ENCODE results near the gene PNMA1. TPM values are rescaled to one million over a fixed set of nuclear protein-coding genes. Genes with fewer than 3 reads are reported as not detected.
A peak's percentile ranks its signal among the peaks of the same experiment; 100 is the strongest.

Gene PNMA1
- total RNA-seq, 6 experiments from 2014 or later: 1.7 to 7.6 (median 3.7) TPM

DNA sequence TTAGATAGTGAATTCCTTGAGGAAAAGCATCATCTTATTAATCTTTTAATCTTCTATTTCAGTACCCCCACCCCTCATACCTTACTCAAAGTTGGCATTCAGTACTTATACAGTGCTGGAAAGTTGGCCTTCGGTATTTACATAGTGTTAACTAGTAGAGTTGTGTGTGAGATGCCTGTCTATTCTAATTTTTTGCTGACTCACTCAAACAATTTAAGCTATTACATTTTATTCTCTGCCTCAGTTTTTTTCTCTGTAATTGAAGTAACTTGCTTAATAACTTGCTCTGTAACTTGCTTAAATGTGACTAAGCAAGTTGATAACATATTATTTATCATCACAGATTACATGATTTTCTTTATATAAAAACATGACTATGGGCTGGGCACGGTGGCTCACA is 49.1 kb downstream of the PNMA1 start:
- no peak for DNase-seq
- Histone ChIP-seq H3K4me1 (peaks cover 0 to 9% (median 2%) of the 10 kb centered on the region in 4 donors), H3K27ac (no peak overlapping the region), H3K36me3 (no peaks in the 10 kb centered on the region), H3K27me3 (no peaks in the 10 kb centered on the region), H3K4me3 (no peak overlapping the region), H3K9me3 (no peaks in the 10 kb centered on the region)
- no peak for ATAC-seq
- WGBS (ENCODE audit: insufficient coverage, low coverage, low lambda C conversion rate, missing lambda C conversion rate): 94% methylated on average over 2 of the region's 2 CpGs
- intact Hi-C loops (cut with DNase I): no loop called here
- TF ChIP-seq CTCF (IDR thresholded peaks at IDR 0.05) (no peak), POLR2A (IDR thresholded peaks at IDR 0.05) (no peak)

DNA sequence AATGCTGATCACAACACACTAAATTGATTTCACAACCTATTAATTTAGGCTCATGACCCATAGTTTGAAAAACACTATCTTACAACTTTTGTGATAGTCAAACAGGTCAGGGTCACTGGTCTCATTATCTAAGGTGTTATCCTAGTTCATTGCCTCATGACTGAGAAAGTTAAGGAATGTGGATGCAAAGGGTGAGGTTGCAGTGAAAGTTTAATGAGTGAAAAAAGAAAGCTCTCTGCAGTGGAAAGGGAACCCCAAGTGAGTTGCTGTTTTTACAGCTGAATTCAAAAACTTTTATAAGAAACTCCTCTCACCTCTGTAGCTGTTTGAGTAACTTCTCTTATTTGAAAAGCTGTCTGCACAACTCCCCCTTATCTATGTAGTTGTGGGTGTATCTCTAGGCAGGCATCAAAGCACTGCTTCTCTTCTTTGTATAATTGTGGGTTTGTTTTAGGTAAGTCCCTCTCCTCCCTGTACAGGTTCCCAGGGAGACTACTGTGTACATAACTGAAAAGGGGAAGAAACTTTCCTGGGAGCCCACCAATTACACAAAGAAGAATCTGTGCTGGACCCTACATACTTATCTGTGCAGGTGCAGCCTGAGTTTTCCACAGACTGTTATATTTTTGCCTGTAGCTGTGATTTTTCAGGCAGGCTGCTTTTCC is 50.5 kb downstream of the PNMA1 start:
- Histone ChIP-seq H3K27ac (no peak overlapping the region), H3K36me3 (no peaks in the 10 kb centered on the region), H3K4me3 (no peak overlapping the region), H3K27me3 (no peaks in the 10 kb centered on the region), H3K9me3 (no peaks in the 10 kb centered on the region), H3K4me1 (peaks cover 0 to 9% (median 2%) of the 10 kb centered on the region in 4 donors)
- DNase-seq (no peak), ATAC-seq (peak in 2 of 4 donors; percentile 49 to 52)
- intact Hi-C loops (cut with DNase I): no loop called here
- TF ChIP-seq CTCF (IDR thresholded peaks at IDR 0.05) (no peak), POLR2A (IDR thresholded peaks at IDR 0.05) (no peak)

GRCh38 chr14:73662487-73662943 is 51.7 kb downstream of the PNMA1 start:
- Histone ChIP-seq H3K4me1 (peaks cover 0 to 9% (median 2%) of the 10 kb centered on the region in 4 donors), H3K27ac (no peak overlapping the region), H3K9me3 (no peaks in the 10 kb centered on the region), H3K36me3 (no peaks in the 10 kb centered on the region), H3K27me3 (no peaks in the 10 kb centered on the region), H3K4me3 (no peak overlapping the region)
- TF ChIP-seq POLR2A (IDR thresholded peaks at IDR 0.05) (no peak), CTCF (IDR thresholded peaks at IDR 0.05) (peak in 2 of 4 donors; percentile 7 to 24)
- no peak for DNase-seq
- peak in 3 of 4 donors; percentile 38 to 73 (median 53) for ATAC-seq
- intact Hi-C loops (cut with DNase I): no loop called here
- 88% methylated on average over 1 of the region's 1 CpG for WGBS (ENCODE audit: insufficient coverage, low coverage, low lambda C conversion rate, missing lambda C conversion rate)

- Histone ChIP-seq H3K36me3 (no peaks in the 10 kb centered on the region), H3K4me1 (peaks cover 0 to 9% (median 2%) of the 10 kb centered on the region in 4 donors), H3K4me3 (no peak overlapping the region), H3K27me3 (no peaks in the 10 kb centered on the region), H3K9me3 (no peaks in the 10 kb centered on the region), H3K27ac (no peak overlapping the region)
- WGBS (ENCODE audit: insufficient coverage, low coverage, low lambda C conversion rate, missing lambda C conversion rate): 85% methylated on average over 2 of the region's 2 CpGs
- ATAC-seq (no peak), DNase-seq (no peak)
- no peak for TF ChIP-seq POLR2A (IDR thresholded peaks at IDR 0.05)
- TF ChIP-seq CTCF (IDR thresholded peaks at IDR 0.05): no peak
- intact Hi-C loops (cut with DNase I): no loop called here
These were observed 52.3 kb downstream of the PNMA1 start for GRCh38 chr14:73661872-73662271.

Small RNA genes lying within 50 kb of the gene (microRNA-seq; reads per million reads assigned to microRNA genes)
- gene MIR4505: 0 reads per million in 2 donors

Small RNA genes lying within 50 kb of the gene (small RNA-seq; reads per million reads assigned to genes)
- 0 reads per million in 2 experiments for gene MIR4505

Other genes with a start within 250 kb of the PNMA1 start
- 10 to 100 TPM in 2 of 6 experiments, 1 to 10 TPM in 4; 4.7 to 12.4 (median 5.7) TPM for gene RIOX1, start 223.5 kb downstream of the PNMA1 start, total RNA-seq
- 10 to 100 TPM; 10.2 to 37.5 (median 27.0) TPM for gene ACOT1, start 177.2 kb downstream of the PNMA1 start, total RNA-seq
- gene HEATR4, start 155.4 kb downstream of the PNMA1 start, total RNA-seq: 1 to 10 TPM in 2 of 6 experiments, under 1 TPM in 4; 0.07 to 1.9 (median 0.63) TPM
- gene ACOT2, start 145.2 kb downstream of the PNMA1 start, total RNA-seq: 100 to 1,000 TPM in 4 of 6 experiments, 10 to 100 TPM in 2; 53.3 to 160 (median 112) TPM
- gene ACOT4, start 122.5 kb downstream of the PNMA1 start, total RNA-seq: 10 to 100 TPM in 3 of 6 experiments, 1 to 10 TPM in 3; 6.2 to 14.4 (median 9.3) TPM
- gene ACOT6, start 101.9 kb downstream of the PNMA1 start, total RNA-seq: 1 to 10 TPM in 2 of 6 experiments, under 1 TPM in 2, not detected in 2; 0.49 to 1.4 (median 0.94) TPM
- 1 to 10 TPM; 2.7 to 5.7 (median 3.2) TPM for gene DNAL1, start 69.4 kb downstream of the PNMA1 start, total RNA-seq
- gene PTGR2, start 137.4 kb upstream of the PNMA1 start, total RNA-seq: 10 to 100 TPM in 4 of 6 experiments, 1 to 10 TPM in 2; 8.0 to 22.4 (median 12.4) TPM
- 10 to 100 TPM; 14.9 to 20.8 (median 18.3) TPM for gene ZNF410, start 172.5 kb upstream of the PNMA1 start, total RNA-seq
- 1 to 10 TPM; 1.3 to 2.3 (median 1.5) TPM for gene FAM161B, start 235.7 kb upstream of the PNMA1 start, total RNA-seq
- 10 to 100 TPM; 11.6 to 60.9 (median 16.8) TPM for gene COQ6, start 235.9 kb upstream of the PNMA1 start, total RNA-seq

Measured in right lobe of liver (tissue), 6 donors.